ENCODE data around the gene CCNB2. TPM values are rescaled to one million over a fixed set of nuclear protein-coding genes. Genes with fewer than 3 reads are reported as not detected.
A peak's percentile ranks its signal among the peaks of the same experiment; 100 is the strongest.

The CCNB2 gene
- 1.5 and 19.3 TPM in 2 replicates for total RNA-seq
- 18.5 and 77.8 TPM in 2 replicates for polyA plus RNA-seq
- 13.2 and 53.7 TPM in 2 replicates for polyA plus RNA-seq (2012)
- 2.0 and 9.7 TPM in 2 replicates for polyA minus RNA-seq (ENCODE audit: low replicate concordance)

GRCh38 chr15:59104912-59105732 lies at the start of gene CCNB2:
Gene CCNB2 (plus strand): TSS chr15:59105146. CDS start chr15:59105269, 123 bp downstream.
- H3K9me3 ChIP-seq (ENCODE audit: control insufficient read depth, insufficient read depth, low read depth, low read length): no peaks in the 10 kb centered on the region
- peak within 1 kb of the TSS; percentile 82 for H2AFZ ChIP-seq (ENCODE audit: low read length)
- peaks cover 7% of the 10 kb centered on the region for H3K36me3 ChIP-seq (ENCODE audit: control insufficient read depth, insufficient read depth, low read length)
- no peaks in the 10 kb centered on the region for H3K27me3 ChIP-seq (ENCODE audit: control insufficient read depth, insufficient read depth, low read length)
- no peaks in the 10 kb centered on the region for H3K4me1 ChIP-seq (ENCODE audit: control insufficient read depth, extremely low read depth, insufficient read depth, low read length)
- H3K4me2 ChIP-seq (ENCODE audit: extremely low read depth, insufficient read depth, low read length): peak within 1 kb of the TSS; percentile 92
- TF ChIP-seq EZH2 (IDR thresholded peaks at IDR 0.05; ENCODE audit: low read length, missing control alignments): no peak
- no peak for TF ChIP-seq CTCF (conservative IDR thresholded peaks at IDR 0.05 in 1 of 2, IDR thresholded peaks at IDR 0.05 in 1 of 2; ENCODE audit: low read depth in 1 of 2, low read length in 2 of 2)
- H3K9ac ChIP-seq (ENCODE audit: insufficient read depth, low read length): peak within 1 kb of the TSS; percentile 68
- H3K27ac ChIP-seq (ENCODE audit: insufficient read depth, low read length): peak within 1 kb of the TSS; percentile 86
- peak within 1 kb of the TSS; percentile 82 to 97 (median 87) for H3K4me3 ChIP-seq (replicated peaks in 1 of 4; ENCODE audit: control extremely low read depth in 1 of 4, insufficient read depth in 1 of 4, low read depth in 3 of 4, low read length in 4 of 4)
- H3K79me2 ChIP-seq (ENCODE audit: control insufficient read depth, insufficient read depth, low read length): peaks cover 26% of the 10 kb centered on the region
- no peaks in the 10 kb centered on the region for H4K20me1 ChIP-seq (ENCODE audit: control insufficient read depth, extremely low read depth, insufficient read depth, low read length)
- peak; percentile 92 to 95 for DNase-seq (ENCODE audit: low read depth in 2 of 2)

- H3K79me2 ChIP-seq (ENCODE audit: control insufficient read depth, insufficient read depth, low read length): no peaks in the 10 kb centered on the region
- no peak overlapping the region for H3K27ac ChIP-seq (ENCODE audit: insufficient read depth, low read length)
- no peaks in the 10 kb centered on the region for H4K20me1 ChIP-seq (ENCODE audit: control insufficient read depth, extremely low read depth, insufficient read depth, low read length)
- H3K9ac ChIP-seq (ENCODE audit: insufficient read depth, low read length): no peak overlapping the region
- H3K36me3 ChIP-seq (ENCODE audit: control insufficient read depth, insufficient read depth, low read length): peaks cover 6% of the 10 kb centered on the region
- H3K4me3 ChIP-seq (replicated peaks in 1 of 4; ENCODE audit: control extremely low read depth in 1 of 4, insufficient read depth in 1 of 4, low read depth in 3 of 4, low read length in 4 of 4): no peak overlapping the region
- DNase-seq (ENCODE audit: low read depth in 2 of 2): no peak
- no peak overlapping the region for H3K4me2 ChIP-seq (ENCODE audit: extremely low read depth, insufficient read depth, low read length)
- H3K9me3 ChIP-seq (ENCODE audit: control insufficient read depth, insufficient read depth, low read depth, low read length): no peaks in the 10 kb centered on the region
- no peaks in the 10 kb centered on the region for H3K4me1 ChIP-seq (ENCODE audit: control insufficient read depth, extremely low read depth, insufficient read depth, low read length)
- TF ChIP-seq CTCF (conservative IDR thresholded peaks at IDR 0.05 in 1 of 2, IDR thresholded peaks at IDR 0.05 in 1 of 2; ENCODE audit: low read depth in 1 of 2, low read length in 2 of 2) (no peak), EZH2 (IDR thresholded peaks at IDR 0.05; ENCODE audit: low read length, missing control alignments) (no peak)
- H2AFZ ChIP-seq (ENCODE audit: low read length): no peak overlapping the region
- no peaks in the 10 kb centered on the region for H3K27me3 ChIP-seq (ENCODE audit: control insufficient read depth, insufficient read depth, low read length)
Measured at GRCh38 chr15:59059076-59059597, 45.8 kb upstream of the CCNB2 start.

DNA sequence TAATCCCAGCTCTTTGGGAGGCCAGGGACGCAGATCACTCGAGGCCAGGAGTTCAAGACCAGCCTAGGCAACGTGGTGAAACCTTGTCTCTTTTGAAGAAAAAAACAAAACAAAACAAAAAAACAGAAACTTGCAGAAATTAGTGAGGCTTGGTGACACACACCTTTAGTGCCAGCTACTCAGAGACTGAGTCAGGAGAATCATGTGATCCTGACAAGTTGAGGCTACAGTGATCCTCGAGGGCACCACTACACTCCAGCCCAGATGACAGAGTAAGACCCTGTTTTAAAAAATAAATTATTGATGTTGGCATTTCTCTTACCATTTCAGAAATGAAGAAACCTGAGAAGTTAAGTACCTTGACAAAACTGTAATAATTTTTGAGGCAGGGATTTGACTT lies 44.6 kb upstream of the CCNB2 start:
- no peak overlapping the region for H3K27ac ChIP-seq (ENCODE audit: insufficient read depth, low read length)
- H3K9ac ChIP-seq (ENCODE audit: insufficient read depth, low read length): no peak overlapping the region
- H3K4me3 ChIP-seq (replicated peaks in 1 of 4; ENCODE audit: control extremely low read depth in 1 of 4, insufficient read depth in 1 of 4, low read depth in 3 of 4, low read length in 4 of 4): no peak overlapping the region
- H3K4me2 ChIP-seq (ENCODE audit: extremely low read depth, insufficient read depth, low read length): no peak overlapping the region
- no peak for DNase-seq (ENCODE audit: low read depth in 2 of 2)
- no peaks in the 10 kb centered on the region for H3K9me3 ChIP-seq (ENCODE audit: control insufficient read depth, insufficient read depth, low read depth, low read length)
- H3K79me2 ChIP-seq (ENCODE audit: control insufficient read depth, insufficient read depth, low read length): no peaks in the 10 kb centered on the region
- no peaks in the 10 kb centered on the region for H3K4me1 ChIP-seq (ENCODE audit: control insufficient read depth, extremely low read depth, insufficient read depth, low read length)
- no peak for TF ChIP-seq CTCF (conservative IDR thresholded peaks at IDR 0.05 in 1 of 2, IDR thresholded peaks at IDR 0.05 in 1 of 2; ENCODE audit: low read depth in 1 of 2, low read length in 2 of 2)
- TF ChIP-seq EZH2 (IDR thresholded peaks at IDR 0.05; ENCODE audit: low read length, missing control alignments): no peak
- no peaks in the 10 kb centered on the region for H3K27me3 ChIP-seq (ENCODE audit: control insufficient read depth, insufficient read depth, low read length)
- H4K20me1 ChIP-seq (ENCODE audit: control insufficient read depth, extremely low read depth, insufficient read depth, low read length): no peaks in the 10 kb centered on the region
- H2AFZ ChIP-seq (ENCODE audit: low read length): no peak overlapping the region
- peaks cover 7% of the 10 kb centered on the region for H3K36me3 ChIP-seq (ENCODE audit: control insufficient read depth, insufficient read depth, low read length)
